ENCODE data around the gene C4orf46.

- TF ChIP-seq, protein P1, sequence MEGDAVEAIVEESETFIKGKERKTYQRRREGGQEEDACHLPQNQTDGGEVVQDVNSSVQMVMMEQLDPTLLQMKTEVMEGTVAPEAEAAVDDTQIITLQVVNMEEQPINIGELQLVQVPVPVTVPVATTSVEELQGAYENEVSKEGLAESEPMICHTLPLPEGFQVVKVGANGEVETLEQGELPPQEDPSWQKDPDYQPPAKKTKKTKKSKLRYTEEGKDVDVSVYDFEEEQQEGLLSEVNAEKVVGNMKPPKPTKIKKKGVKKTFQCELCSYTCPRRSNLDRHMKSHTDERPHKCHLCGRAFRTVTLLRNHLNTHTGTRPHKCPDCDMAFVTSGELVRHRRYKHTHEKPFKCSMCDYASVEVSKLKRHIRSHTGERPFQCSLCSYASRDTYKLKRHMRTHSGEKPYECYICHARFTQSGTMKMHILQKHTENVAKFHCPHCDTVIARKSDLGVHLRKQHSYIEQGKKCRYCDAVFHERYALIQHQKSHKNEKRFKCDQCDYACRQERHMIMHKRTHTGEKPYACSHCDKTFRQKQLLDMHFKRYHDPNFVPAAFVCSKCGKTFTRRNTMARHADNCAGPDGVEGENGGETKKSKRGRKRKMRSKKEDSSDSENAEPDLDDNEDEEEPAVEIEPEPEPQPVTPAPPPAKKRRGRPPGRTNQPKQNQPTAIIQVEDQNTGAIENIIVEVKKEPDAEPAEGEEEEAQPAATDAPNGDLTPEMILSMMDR (IDR thresholded peaks at IDR 0.05) = no peak
- TF ChIP-seq, protein P2, sequence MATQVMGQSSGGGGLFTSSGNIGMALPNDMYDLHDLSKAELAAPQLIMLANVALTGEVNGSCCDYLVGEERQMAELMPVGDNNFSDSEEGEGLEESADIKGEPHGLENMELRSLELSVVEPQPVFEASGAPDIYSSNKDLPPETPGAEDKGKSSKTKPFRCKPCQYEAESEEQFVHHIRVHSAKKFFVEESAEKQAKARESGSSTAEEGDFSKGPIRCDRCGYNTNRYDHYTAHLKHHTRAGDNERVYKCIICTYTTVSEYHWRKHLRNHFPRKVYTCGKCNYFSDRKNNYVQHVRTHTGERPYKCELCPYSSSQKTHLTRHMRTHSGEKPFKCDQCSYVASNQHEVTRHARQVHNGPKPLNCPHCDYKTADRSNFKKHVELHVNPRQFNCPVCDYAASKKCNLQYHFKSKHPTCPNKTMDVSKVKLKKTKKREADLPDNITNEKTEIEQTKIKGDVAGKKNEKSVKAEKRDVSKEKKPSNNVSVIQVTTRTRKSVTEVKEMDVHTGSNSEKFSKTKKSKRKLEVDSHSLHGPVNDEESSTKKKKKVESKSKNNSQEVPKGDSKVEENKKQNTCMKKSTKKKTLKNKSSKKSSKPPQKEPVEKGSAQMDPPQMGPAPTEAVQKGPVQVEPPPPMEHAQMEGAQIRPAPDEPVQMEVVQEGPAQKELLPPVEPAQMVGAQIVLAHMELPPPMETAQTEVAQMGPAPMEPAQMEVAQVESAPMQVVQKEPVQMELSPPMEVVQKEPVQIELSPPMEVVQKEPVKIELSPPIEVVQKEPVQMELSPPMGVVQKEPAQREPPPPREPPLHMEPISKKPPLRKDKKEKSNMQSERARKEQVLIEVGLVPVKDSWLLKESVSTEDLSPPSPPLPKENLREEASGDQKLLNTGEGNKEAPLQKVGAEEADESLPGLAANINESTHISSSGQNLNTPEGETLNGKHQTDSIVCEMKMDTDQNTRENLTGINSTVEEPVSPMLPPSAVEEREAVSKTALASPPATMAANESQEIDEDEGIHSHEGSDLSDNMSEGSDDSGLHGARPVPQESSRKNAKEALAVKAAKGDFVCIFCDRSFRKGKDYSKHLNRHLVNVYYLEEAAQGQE (IDR thresholded peaks at IDR 0.05; ENCODE audit: insufficient read depth in 1 of 2, low read depth in 2 of 2, low read length in 1 of 2) = no peak
- TF ChIP-seq SIN3A (IDR thresholded peaks at IDR 0.05; ENCODE audit: borderline replicate concordance, insufficient read depth, low read depth, low read length) = no peak
- TF ChIP-seq POLR2AphosphoS5 (IDR thresholded peaks at IDR 0.05; ENCODE audit: low read depth, low read length) = no peak
Measured at GRCh38 chr4:158630893-158631292, 40.8 kb downstream of the C4orf46 start.

All from Panc1 (cell line).